Measurements from ENCODE around the gene ERCC2. TPM values are rescaled to one million over a fixed set of nuclear protein-coding genes. Genes with fewer than 3 reads are reported as not detected.
"Not testable (repeated sequence)": the region's sequence is repeated elsewhere in the genome, so short reads cannot be mapped to it uniquely, and the experiment has no call there.

ERCC2 gene
- total RNA-seq, 1 donor from 2014 or later: 44.7 TPM

DNA sequence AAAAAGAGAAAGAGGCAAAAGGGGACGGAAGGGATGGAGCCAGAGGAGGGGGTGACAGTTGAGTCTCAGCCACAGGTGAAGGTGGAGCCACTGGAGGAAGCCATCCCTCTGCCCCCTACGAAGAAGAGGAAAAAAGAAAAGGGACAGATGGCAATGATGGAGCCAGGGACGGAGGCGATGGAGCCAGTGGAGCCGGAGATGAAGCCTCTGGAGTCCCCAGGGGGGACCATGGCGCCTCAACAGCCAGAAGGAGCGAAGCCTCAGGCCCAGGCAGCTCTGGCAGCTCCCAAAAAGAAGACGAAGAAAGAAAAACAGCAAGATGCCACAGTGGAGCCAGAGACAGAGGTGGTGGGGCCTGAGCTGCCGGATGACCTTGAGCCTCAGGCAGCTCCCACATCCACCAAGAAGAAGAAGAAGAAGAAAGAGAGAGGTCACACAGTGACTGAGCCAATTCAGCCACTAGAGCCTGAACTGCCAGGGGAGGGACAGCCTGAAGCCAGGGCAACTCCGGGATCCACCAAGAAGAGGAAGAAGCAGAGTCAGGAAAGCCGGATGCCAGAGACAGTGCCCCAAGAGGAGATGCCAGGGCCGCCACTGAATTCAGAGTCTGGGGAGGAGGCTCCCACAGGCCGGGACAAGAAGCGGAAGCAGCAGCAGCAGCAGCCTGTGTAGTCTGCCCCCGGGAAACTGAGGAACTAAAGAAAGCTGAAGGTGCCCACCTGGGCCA is 38.6 kb upstream of the ERCC2 start:
- Histone ChIP-seq H3K4me2 (ENCODE audit: low read length) (no peak overlapping the region), H2AFZ (ENCODE audit: low read depth, low read length) (no peak overlapping the region), H3K27me3 (ENCODE audit: insufficient read depth, low read length) (no peaks in the 10 kb centered on the region), H3K36me3 (ENCODE audit: insufficient read depth, low read length) (peaks cover 8% of the 10 kb centered on the region), H3K9me3 (ENCODE audit: insufficient read depth, low read depth, low read length) (no peaks in the 10 kb centered on the region), H4K20me1 (ENCODE audit: insufficient read depth, low read length) (no peaks in the 10 kb centered on the region), H3K4me1 (ENCODE audit: insufficient read depth, low read length) (peaks cover 12% of the 10 kb centered on the region), H3K27ac (ENCODE audit: low read depth, low read length) (no peak overlapping the region), H3K4me3 (ENCODE audit: insufficient read depth, low read depth, low read length) (no peak overlapping the region), H3K9ac (ENCODE audit: low read length) (no peak overlapping the region), H3K79me2 (ENCODE audit: insufficient read depth, low read length) (peaks cover 26% of the 10 kb centered on the region)
- Mint-ChIP-seq H3K9me3 (ENCODE audit: unreplicated experiment) (no peaks in the 10 kb centered on the region), H3K27me3 (ENCODE audit: low read depth, unreplicated experiment) (no peaks in the 10 kb centered on the region), H3K27ac (ENCODE audit: unreplicated experiment) (no peak overlapping the region), H3K4me1 (ENCODE audit: low read depth, unreplicated experiment) (peaks cover 3% of the 10 kb centered on the region), H3K36me3 (ENCODE audit: low read depth, unreplicated experiment) (peaks cover 19% of the 10 kb centered on the region), H3K4me3 (ENCODE audit: unreplicated experiment) (peak overlapping the region; percentile 75)
- FAIRE-seq: no peak
- TF ChIP-seq, protein P1, sequence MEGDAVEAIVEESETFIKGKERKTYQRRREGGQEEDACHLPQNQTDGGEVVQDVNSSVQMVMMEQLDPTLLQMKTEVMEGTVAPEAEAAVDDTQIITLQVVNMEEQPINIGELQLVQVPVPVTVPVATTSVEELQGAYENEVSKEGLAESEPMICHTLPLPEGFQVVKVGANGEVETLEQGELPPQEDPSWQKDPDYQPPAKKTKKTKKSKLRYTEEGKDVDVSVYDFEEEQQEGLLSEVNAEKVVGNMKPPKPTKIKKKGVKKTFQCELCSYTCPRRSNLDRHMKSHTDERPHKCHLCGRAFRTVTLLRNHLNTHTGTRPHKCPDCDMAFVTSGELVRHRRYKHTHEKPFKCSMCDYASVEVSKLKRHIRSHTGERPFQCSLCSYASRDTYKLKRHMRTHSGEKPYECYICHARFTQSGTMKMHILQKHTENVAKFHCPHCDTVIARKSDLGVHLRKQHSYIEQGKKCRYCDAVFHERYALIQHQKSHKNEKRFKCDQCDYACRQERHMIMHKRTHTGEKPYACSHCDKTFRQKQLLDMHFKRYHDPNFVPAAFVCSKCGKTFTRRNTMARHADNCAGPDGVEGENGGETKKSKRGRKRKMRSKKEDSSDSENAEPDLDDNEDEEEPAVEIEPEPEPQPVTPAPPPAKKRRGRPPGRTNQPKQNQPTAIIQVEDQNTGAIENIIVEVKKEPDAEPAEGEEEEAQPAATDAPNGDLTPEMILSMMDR (IDR thresholded peaks at IDR 0.05; ENCODE audit: insufficient read depth, low read depth, low read length): no peak
- DNase-seq (ENCODE audit: low read depth): no peak

DNA sequence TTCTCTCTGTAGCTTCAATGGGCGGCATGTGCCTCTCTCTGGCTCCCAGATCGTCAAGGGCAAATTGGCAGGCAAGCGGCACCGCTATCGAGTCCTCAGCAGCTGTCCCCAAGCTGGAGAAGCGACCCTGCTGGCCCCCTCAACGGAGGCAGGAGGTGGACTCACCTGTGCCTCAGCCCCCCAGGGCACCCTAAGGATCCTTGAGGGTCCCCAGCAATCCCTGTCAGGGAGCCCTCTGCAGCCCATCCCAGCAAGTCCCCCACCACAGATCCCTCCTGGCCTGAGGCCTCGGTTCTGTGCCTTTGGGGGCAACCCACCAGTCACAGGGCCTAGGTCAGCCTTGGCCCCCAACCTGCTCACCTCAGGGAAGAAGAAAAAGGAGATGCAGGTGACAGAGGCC is 37.7 kb upstream of the ERCC2 start:
- Mint-ChIP-seq H3K4me3 (ENCODE audit: unreplicated experiment) (peak overlapping the region; percentile 67), H3K27me3 (ENCODE audit: low read depth, unreplicated experiment) (no peaks in the 10 kb centered on the region), H3K9me3 (ENCODE audit: unreplicated experiment) (no peaks in the 10 kb centered on the region), H3K4me1 (ENCODE audit: low read depth, unreplicated experiment) (peaks cover 9% of the 10 kb centered on the region), H3K36me3 (ENCODE audit: low read depth, unreplicated experiment) (peaks cover 16% of the 10 kb centered on the region), H3K27ac (ENCODE audit: unreplicated experiment) (no peak overlapping the region)
- H3K79me2 ChIP-seq (ENCODE audit: insufficient read depth, low read length): peaks cover 33% of the 10 kb centered on the region
- peaks cover 21% of the 10 kb centered on the region for H3K4me1 ChIP-seq (ENCODE audit: insufficient read depth, low read length)
- no peak overlapping the region for H3K27ac ChIP-seq (ENCODE audit: low read depth, low read length)
- H3K4me2 ChIP-seq (ENCODE audit: low read length): peak overlapping the region; percentile 96
- no peaks in the 10 kb centered on the region for H3K27me3 ChIP-seq (ENCODE audit: insufficient read depth, low read length)
- H3K4me3 ChIP-seq (ENCODE audit: insufficient read depth, low read depth, low read length): no peak overlapping the region
- no peak overlapping the region for H3K9ac ChIP-seq (ENCODE audit: low read length)
- H3K36me3 ChIP-seq (ENCODE audit: insufficient read depth, low read length): peaks cover 5% of the 10 kb centered on the region
- no peak for DNase-seq (ENCODE audit: low read depth)
- H3K9me3 ChIP-seq (ENCODE audit: insufficient read depth, low read depth, low read length): no peaks in the 10 kb centered on the region
- H2AFZ ChIP-seq (ENCODE audit: low read depth, low read length): no peak overlapping the region
- TF ChIP-seq EZH2 (IDR thresholded peaks at IDR 0.05; ENCODE audit: insufficient read depth, low read length): no peak
- TF ChIP-seq, protein P1 (IDR thresholded peaks at IDR 0.05; ENCODE audit: insufficient read depth, low read depth, low read length): no peak
- no peaks in the 10 kb centered on the region for H4K20me1 ChIP-seq (ENCODE audit: insufficient read depth, low read length)
- FAIRE-seq: no peak

DNA sequence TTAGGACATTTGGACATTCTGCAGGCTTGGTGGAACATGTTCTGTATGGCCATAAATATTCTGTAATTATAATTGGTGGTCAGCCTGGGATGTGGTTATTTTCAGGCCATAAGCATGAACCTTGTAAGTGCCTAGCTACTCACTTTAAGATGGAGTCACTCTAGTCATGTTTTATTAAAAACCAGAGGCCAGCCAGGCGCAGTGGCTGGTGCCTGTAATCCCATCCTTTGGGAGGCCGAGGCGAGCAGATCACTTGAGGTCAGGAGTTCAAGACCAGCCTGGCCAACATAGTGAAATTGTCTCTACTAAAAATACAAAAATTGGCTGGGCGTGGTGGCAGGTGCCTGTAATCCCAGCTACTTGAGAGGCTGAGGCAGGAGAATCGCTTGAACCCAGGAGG is 37.2 kb upstream of the ERCC2 start:
- not testable (repeated sequence) for H4K20me1 ChIP-seq (ENCODE audit: insufficient read depth, low read length); H3K27ac ChIP-seq (ENCODE audit: low read depth, low read length); H3K9me3 Mint-ChIP-seq (ENCODE audit: unreplicated experiment); H3K27me3 ChIP-seq (ENCODE audit: insufficient read depth, low read length); H3K9me3 ChIP-seq (ENCODE audit: insufficient read depth, low read depth, low read length); H3K27me3 Mint-ChIP-seq (ENCODE audit: low read depth, unreplicated experiment); FAIRE-seq; H2AFZ ChIP-seq (ENCODE audit: low read depth, low read length); DNase-seq (ENCODE audit: low read depth); H3K36me3 ChIP-seq (ENCODE audit: insufficient read depth, low read length)
- H3K79me2 ChIP-seq (ENCODE audit: insufficient read depth, low read length): peaks cover 38% of the 10 kb centered on the region
- Mint-ChIP-seq H3K4me1 (ENCODE audit: low read depth, unreplicated experiment) (peaks cover 12% of the 10 kb centered on the region), H3K36me3 (ENCODE audit: low read depth, unreplicated experiment) (peaks cover 16% of the 10 kb centered on the region), H3K27ac (ENCODE audit: unreplicated experiment) (peak overlapping the region; percentile 38), H3K4me3 (ENCODE audit: unreplicated experiment) (peak overlapping the region; percentile 97)
- H3K4me1 ChIP-seq (ENCODE audit: insufficient read depth, low read length): peaks cover 26% of the 10 kb centered on the region
- peak overlapping the region; percentile 90 for H3K4me3 ChIP-seq (ENCODE audit: insufficient read depth, low read depth, low read length)
- peak overlapping the region; percentile 96 for H3K4me2 ChIP-seq (ENCODE audit: low read length)
- H3K9ac ChIP-seq (ENCODE audit: low read length): peak overlapping the region; percentile 89
